Hematopoietic multipotent progenitor cell treated with erythropoietin and hydrocortisone succinate and interleukin-3 and kit ligand, for 15 days (in vitro differentiated cells): ENCODE measurements around the gene EZR.

Experiments used
- DNase-seq: peaks from one replicate; pipeline ENCODE4 v3.0.0-alpha.2; 2015; ENCODE audit warnings: low spot score

The EZR gene

GRCh38 chr6:158760618-158761250 lies 58.4 kb downstream of the EZR start:
- DNase-seq, result no peak

DNA sequence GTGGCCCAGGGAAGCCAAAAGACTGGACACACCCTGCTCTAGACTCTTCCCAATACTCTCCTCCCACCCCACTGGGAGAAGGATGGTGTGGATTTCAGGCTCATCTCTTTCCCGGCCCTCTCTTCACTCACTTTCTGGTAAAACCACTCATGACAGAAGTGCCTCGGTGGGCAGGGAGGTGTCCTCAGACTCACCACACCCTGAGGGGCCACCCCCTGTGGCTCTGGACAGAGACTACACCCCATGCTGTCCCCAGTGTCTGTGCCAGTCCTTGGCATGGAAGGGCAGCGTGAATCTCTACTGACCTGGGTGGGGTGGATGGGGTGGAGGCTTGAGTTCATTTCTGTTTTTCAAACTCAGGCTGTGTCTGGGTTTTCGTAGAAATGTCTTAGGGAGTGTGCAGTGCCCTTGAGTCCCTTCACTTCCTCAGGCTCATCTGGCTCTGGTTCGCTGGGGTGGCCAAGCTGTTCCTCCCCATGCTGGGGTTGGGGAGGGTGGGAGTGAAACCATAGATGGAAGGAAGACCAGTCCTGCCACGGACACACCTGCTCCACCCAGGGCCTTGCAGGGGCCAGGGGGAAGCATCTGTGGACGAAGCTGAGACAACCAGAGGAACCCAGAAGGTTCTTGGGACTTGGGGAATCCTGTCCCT lies 59.1 kb downstream of the EZR start:
- DNase-seq, result no peak

- DNase-seq, result no peak
These were observed 60.2 kb downstream of the EZR start for GRCh38 chr6:158758941-158759479.

GRCh38 chr6:158758451-158758860 lies 60.7 kb downstream of the EZR start:
- DNase-seq, result no peak

DNA sequence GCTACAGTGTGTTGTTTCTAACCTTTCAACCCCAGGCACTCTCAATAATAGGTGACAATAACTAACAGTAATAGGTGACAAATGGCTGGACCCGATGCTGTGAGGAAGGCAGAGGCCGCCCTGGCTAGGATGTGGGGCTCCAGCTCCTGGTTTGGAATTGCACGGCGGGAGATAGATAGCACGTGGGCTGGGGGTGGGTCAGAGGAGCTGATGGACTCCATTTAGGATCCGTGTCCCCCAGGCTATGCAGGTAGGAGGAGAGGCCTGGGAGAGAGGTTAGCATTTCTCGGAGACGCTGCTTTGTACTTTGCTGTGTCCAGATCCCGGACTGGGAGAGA lies 61.4 kb downstream of the EZR start:
- DNase-seq, result no peak

DNA sequence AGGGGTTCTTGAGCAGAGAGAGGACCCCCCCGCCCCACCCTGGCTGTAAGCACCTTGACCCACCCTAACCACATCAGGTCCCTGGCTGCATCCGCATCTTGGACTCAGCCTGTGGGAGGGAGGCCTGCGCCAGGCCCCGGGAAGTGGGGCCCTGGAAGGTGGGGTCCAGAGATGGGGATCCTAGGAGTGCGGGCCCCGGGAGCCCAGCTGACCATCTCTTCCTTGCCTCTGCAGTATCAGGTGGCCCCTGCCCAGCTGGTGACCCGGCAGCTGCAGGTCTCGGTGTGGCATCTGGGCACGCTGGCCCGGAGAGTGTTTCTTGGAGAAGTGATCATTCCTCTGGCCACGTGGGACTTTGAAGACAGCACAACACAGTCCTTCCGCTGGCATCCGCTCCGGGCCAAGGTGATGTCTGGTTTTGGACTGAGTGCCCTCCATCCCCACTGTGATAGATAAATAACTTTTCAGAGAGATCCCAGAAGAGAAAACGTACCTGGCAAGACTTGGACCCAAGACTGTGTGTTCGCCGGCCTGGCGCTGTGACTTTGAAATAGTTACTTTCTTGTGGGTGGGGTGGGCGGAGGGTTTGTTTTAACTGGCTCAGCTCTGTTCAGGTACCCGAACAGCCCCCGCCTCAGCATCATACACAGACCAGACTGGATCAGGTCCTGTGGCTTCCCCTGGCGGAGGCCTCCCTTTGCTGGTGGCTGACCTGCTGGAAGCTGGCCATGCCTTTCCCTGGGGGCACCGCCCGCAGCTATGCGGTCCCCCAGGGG lies 62.0 kb downstream of the EZR start:
- DNase-seq, result no peak

DNA sequence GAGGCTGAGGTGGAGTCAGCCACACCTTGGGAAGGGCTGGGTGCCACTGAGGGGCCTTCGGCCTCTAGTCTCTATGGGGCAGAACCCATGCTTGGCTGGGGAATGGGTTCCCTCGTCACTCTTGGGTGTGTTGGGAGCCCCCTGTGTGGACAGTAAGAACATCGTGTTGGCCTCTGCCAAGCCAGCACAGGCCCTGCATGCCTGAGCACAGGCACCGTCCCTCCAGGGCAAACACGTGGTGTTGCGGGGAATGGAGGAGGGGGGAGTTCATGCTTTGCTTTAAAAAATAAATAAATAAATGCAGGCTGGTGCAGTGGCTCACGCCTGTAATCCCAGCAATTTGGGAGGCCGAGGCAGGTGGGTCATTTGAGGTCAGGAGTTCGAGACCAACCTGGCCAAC lies 63.0 kb downstream of the EZR start:
- DNase-seq, result no peak

DNA sequence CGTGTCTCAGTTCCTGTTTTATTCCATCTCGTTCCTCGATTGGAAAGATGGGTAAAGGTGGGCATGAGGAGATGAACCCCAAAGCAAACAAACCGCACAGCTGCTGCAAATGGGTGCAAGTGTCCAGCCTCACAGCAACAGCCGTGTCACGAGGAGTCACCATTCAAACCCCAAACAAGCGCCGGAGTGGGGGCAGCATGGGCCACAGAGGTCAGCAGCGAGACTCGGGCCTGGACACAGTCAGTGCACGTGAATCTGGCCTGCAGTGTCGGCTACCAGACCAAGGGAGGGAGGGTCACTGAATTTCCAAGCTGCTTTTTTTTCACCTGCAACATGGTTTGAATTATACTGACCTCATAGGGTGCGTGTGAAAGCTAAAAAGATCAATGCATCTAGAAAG lies 63.5 kb downstream of the EZR start:
- no peak for DNase-seq

DNA sequence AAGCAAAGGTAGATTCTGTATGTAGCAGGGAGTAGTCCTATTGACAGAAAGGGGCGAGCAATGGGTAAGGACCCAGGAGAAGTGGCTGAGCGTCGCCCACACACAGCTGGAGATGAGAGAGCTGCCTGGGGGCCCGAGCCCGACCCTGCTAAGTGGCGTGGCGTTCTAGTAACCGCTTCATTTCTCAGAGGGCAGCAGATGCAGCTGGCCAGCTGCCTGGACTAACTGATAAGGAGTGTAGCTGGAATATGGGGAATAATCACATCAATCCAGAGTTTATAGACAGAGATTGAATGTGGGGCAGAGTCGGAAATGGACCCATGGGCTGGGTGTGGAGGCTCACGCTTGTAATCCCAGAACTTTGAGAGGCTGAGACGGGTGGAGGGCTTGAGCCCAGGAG lies 64.4 kb downstream of the EZR start:
- no peak for DNase-seq

GRCh38 chr6:158753811-158754210 lies 65.4 kb downstream of the EZR start:
- no peak for DNase-seq

- DNase-seq, result no peak
These were observed 66.6 kb downstream of the EZR start for GRCh38 chr6:158752613-158753012.

- DNase-seq, result no peak
These were observed 67.2 kb downstream of the EZR start for GRCh38 chr6:158751921-158752320.

GRCh38 chr6:158751224-158751623 lies 67.9 kb downstream of the EZR start:
- DNase-seq, result no peak

DNA sequence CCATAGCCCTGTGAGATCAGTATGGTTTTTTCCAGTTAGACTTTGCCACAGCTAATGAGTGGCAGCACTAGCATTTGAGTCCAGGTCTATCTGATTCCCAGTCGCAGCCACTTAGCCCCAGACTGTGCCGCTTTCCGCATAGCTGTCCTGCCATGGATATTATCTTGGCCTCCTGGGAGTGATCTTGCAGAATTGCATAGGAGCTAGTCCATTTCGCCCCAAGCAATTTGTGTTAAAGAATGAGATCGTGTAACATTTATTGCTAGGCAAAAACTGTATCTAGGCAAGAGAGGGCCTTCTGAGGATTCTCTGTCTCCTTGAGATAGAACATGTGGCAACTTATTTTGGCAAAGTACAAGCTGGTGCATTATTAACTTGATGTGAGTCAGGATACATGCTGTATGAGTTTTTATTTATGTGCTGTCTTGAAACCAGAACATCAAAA lies 74.2 kb downstream of the EZR start:
- no peak for DNase-seq

DNA sequence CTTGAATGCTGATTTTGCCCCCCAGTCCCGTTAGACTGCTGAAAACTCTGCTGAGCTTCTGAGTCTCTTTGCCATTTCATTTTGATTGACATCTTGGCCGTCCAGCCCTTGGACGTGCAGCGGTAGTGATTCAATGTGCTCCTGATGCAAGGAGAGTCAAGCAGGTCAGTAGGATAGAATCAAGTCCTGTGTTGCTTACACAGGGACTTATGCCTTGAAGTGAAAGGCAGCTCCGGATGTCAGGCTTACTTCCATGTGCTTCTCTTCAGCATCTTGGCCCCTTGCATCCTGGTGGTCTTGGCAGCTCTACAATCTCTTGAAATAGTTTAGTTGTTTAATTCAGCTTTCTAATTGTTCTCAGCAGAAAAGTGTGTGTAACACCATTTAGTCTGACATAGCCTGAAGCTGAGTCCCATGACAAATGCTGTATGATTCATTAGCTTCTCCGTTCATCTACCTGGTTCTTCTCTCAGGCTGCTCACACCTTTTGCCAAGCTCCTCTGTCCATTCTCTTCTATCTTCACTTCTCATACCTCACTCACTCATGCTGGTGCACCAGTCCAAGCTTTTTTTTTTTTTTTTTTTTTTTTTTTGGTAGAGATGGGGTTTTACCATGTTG lies 76.0 kb downstream of the EZR start:
- no peak for DNase-seq

- DNase-seq, result no peak
These were observed 79.5 kb downstream of the EZR start for GRCh38 chr6:158739673-158740072.

DNA sequence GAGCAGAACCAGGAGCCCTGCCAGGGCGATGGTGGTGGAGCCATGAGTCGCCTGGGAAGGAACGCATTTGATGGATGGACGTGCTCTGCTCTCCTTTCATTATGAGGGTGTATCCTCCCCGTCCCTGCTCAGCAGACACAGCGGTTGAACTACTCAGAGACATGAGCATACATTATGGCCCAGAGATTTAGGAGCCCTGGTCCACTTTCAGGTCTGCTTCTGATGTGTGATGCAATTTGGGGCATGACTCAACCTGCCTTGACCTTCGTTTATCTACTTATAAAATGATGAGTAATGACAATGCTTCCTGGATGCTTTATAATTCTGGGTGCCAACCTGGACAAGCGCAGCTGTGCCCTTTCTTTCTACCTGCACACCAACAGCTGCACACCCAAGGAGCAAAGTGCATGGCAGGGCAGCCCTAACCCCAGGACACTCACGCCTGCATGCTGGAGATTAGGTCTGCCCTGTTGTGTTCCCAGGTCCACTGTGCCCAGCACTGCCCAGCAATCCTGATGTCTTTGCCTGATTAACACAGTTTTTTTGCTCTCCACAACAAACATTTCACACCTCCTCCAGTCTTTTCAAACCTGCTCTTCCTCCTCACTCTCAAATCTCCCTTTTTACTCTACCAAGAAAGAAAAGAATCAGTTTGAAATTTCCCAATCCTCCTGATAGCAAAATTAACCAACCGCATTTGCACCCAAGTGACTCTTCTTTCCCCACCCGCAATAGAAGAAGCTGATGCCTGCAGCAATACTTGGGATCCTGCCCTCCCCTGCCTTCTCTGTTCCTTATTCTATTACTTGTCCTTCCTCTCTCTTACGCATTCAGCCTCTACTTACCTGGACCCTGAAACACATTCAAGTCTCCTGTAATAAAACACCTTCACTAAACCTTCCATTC lies 81.2 kb downstream of the EZR start:
- DNase-seq, result no peak

- no peak for DNase-seq
These were observed 82.0 kb downstream of the EZR start for GRCh38 chr6:158737082-158737709.

DNA sequence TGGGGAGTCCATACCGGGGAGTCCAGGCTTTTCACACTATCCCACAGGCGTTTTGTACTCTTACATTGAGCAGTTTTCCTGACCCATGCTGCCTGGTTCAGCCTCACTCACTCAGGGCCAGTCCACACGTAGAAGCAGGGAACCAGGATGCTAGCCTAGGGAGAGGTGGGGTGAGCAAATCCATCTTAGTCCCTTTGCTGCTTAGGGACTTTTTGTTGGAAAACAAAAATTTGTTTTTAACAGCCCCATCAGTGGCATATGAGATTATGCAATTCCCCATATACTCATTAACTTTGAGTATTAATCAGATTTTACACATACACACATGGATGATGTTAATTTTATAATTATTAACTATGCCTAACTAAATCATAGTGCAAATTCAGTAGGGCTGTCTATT lies 84.2 kb downstream of the EZR start:
- DNase-seq, result no peak

GRCh38 chr6:158730541-158730907 lies 88.6 kb downstream of the EZR start:
- DNase-seq, result no peak

DNA sequence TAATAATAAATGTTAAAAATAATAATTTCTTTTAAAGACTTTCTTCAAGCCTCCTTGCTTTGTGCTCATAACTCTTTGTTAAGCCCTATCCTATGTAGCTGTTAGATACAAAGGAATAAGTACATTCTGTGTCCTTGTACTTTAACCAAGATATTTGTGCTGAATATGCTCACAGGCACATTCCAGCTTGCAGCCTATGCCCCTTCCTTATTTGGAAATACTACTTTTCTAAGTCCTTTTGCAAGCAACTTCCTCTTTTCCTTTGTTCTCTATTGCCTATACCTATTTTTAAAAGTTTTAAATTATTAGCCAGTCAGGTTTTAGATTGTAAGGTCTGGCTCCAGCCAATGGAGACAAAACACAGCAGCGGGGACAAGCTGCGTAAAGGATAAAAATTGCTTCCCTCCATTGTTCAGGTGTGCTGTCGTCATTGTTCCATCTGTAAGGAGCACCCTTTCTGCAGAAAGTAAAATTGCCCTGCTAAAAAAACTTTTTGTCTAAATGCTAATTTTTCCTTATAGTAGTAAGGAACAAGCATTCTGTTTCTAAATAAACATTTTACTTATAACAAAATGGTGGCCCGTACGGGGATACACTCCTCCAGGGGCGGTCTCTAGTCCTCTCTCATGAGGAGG lies 89.1 kb downstream of the EZR start:
- no peak for DNase-seq
